GM13977 (cell line): ENCODE results near the gene GAPT.

Source experiments
- DNase-seq: peaks from one replicate; pipeline ENCODE4 v3.0.0; 2012; ENCODE audit warnings: low spot score
- in situ Hi-C: fragments of 300-500 bp; cut with MboI; formaldehyde crosslinking; loops from one replicate; pipeline ENCODE4 v1.12.0; 2022; ENCODE audit warnings: low sequenced_read_pairs, low pct_unique_long_range_greater_than_20kb, mixed read lengths, inconsistent platforms; ENCODE audit not compliant: unreplicated experiment
- TF ChIP-seq, protein P1 (sequence below): IDR thresholded peaks from 2 replicates; pipeline ENCODE4 v1.5.1; 2012; ENCODE audit warnings: mild to moderate bottlenecking, control low read depth; ENCODE audit not compliant: insufficient read depth; ENCODE audit errors: extremely low read depth, missing control alignments

Gene GAPT

DNA sequence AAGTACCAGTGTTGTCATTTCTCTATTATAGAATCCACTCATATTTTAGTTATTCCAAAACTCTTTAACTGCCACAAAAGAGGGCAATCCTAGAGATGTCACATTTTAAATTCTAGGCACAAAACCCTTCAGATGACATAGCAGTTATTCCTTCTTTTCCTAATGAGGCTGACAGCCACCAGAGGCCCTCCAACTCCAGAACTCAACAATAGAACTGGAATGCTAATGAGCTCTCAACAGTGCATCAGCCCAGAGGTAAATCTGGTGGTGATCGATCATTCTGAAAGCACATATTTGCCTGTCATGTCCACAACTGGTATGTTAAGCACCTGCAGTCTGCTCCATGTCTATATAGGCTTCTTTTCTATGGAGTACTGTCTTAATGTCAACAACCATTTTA lies 51.5 kb downstream of the GAPT start:
- DNase-seq: no peak
- TF ChIP-seq, protein P1, sequence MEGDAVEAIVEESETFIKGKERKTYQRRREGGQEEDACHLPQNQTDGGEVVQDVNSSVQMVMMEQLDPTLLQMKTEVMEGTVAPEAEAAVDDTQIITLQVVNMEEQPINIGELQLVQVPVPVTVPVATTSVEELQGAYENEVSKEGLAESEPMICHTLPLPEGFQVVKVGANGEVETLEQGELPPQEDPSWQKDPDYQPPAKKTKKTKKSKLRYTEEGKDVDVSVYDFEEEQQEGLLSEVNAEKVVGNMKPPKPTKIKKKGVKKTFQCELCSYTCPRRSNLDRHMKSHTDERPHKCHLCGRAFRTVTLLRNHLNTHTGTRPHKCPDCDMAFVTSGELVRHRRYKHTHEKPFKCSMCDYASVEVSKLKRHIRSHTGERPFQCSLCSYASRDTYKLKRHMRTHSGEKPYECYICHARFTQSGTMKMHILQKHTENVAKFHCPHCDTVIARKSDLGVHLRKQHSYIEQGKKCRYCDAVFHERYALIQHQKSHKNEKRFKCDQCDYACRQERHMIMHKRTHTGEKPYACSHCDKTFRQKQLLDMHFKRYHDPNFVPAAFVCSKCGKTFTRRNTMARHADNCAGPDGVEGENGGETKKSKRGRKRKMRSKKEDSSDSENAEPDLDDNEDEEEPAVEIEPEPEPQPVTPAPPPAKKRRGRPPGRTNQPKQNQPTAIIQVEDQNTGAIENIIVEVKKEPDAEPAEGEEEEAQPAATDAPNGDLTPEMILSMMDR: no peak
- in situ Hi-C loops: no loop called here

DNA sequence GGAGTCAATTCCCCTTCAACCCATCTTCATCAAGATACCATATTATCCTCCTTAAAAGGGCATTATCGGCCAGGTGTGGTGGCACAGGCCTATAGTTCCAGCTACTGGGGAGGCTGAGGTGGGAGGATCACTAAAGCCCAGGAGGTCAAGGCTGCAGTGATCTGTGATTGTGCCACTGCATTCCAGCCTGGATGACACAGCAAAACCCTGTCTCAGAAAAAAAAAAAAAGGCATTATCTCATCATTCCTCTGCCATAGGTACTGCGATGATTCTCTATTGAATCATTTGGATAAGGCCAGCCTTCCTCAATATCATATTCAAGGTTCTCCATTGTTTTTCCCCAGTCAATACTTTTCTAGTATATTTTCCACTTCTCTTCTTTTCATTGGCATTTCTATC lies 52.5 kb downstream of the GAPT start:
- in situ Hi-C loops: no loop called here
- no peak for DNase-seq
- TF ChIP-seq, protein P1: no peak

DNA sequence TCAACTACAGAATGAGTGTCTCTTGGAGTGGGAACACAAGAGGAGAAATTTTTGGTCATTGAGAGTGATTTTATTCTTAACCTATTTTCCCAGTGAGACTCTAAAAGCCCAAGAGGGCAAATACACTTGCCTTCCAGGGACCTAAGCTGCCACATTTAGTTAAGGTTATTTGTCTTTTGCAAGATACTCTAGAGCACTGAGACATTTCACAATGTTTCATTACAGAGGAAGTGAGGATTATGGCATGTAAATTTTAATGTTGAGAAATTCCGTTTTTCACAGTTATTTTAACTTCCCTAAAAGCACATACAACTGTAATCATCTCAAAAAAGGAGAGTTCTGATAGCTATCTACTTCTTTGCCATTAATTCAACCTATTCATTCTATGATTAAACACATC lies 53.0 kb downstream of the GAPT start:
- no peak for DNase-seq
- in situ Hi-C loops: no loop called here
- TF ChIP-seq, protein P1: no peak

DNA sequence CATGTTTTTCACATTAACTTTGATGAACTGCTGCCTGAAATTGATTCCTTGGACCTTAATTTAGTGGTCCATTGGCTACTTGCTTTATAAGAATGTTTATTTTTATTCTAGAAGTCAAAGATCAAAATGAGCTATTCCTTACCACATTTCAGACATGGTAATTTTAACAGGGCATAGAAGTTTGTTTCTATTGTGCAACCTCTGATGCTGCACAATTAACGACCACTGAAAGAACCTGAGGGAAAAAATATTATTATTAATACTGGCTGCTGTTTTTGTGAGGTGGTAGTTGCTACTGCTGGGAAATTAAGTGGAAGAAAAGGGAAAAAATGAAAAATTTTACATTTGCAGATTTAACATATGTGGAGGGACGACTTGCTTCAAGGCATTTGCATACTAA lies 53.7 kb downstream of the GAPT start:
- in situ Hi-C loops: no loop called here
- DNase-seq: no peak
- TF ChIP-seq, protein P1: no peak

DNA sequence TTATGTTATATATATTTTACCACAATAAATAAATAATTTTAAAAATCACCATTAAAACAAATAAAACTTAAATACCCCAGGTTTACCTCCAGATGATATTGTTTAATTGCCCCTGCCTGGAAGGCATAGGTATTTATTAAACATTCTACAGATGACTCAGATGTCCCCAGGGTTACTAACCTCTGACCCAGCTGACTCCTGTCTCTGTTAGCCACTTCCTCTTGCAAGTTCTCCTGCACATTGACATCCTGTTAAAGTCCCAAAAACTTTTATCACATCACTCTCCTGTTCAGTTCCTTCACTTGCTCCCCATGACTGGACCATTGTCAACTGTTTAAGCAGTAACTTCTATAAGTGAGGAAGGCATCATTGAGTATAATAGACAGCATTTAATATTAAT lies 54.7 kb downstream of the GAPT start:
- in situ Hi-C loops: no loop called here
- no peak for DNase-seq
- TF ChIP-seq, protein P1: no peak
